ENCODE measurements around the gene CHIT1. TPM values are rescaled to one million over a fixed set of nuclear protein-coding genes. Genes with fewer than 3 reads are reported as not detected.

The CHIT1 gene
- total and polyA plus RNA-seq, 9 of the 15 experiments (the other 6 are each of a cell fraction or from before 2014, with no cell fraction given), result not detected

- TF ChIP-seq PCBP1 (IDR thresholded peaks at IDR 0.05; ENCODE audit: low read depth, low read length, poor library complexity, severe bottlenecking), result no peak
- TF ChIP-seq NKRF (IDR thresholded peaks at IDR 0.05; ENCODE audit: borderline replicate concordance), result no peak
- TF ChIP-seq ZBTB8A (IDR thresholded peaks at IDR 0.05; ENCODE audit: partially characterized antibody), result no peak
- 0 out of 2 replicates have a peak, but pooled peaks have one; percentile 29 for TF ChIP-seq NFE2 (IDR thresholded peaks at IDR 0.05; ENCODE audit: low read depth)
- no peak for TF ChIP-seq RBM17 (IDR thresholded peaks at IDR 0.05; ENCODE audit: borderline replicate concordance, low read depth, low read length)
- TF ChIP-seq MXI1 (IDR thresholded peaks at IDR 0.05; ENCODE audit: low read depth, low read length), result no peak
- no peak for TF ChIP-seq SIX5 (IDR thresholded peaks at IDR 0.05; ENCODE audit: borderline replicate concordance in 1 of 2, insufficient read depth in 1 of 2, low read depth in 1 of 2, low read length in 2 of 2)
- no peak for TF ChIP-seq CHCHD3 (CRISPR knock-in tag; IDR thresholded peaks at IDR 0.05)
- TF ChIP-seq FOXA1 (IDR thresholded peaks at IDR 0.05; ENCODE audit: borderline replicate concordance), result no peak
- no peak for TF ChIP-seq ZNF668 (CRISPR knock-in tag; IDR thresholded peaks at IDR 0.05)
- no peak for TF ChIP-seq SIRT6 (IDR thresholded peaks at IDR 0.05; ENCODE audit: low read depth, low read length)
- TF ChIP-seq STAG1 (CRISPR knock-in tag; IDR thresholded peaks at IDR 0.05; ENCODE audit: borderline replicate concordance), result no peak
- peak; percentile 79 for TF ChIP-seq TEAD4 (IDR thresholded peaks at IDR 0.05; ENCODE audit: low read length)
- TF ChIP-seq TEAD4 (CRISPR knock-in tag; IDR thresholded peaks at IDR 0.05; ENCODE audit: borderline replicate concordance), result no peak
- no peak for TF ChIP-seq ELK1 (CRISPR knock-in tag; IDR thresholded peaks at IDR 0.05)
- no peak for TF ChIP-seq PTBP1 (IDR thresholded peaks at IDR 0.05; ENCODE audit: low read depth, low read length)
- no peak for TF ChIP-seq HSF4 (CRISPR knock-in tag; IDR thresholded peaks at IDR 0.05; ENCODE audit: borderline replicate concordance)
- TF ChIP-seq ELF1 (tag; IDR thresholded peaks at IDR 0.05), result no peak
- TF ChIP-seq ZNF316 (IDR thresholded peaks at IDR 0.05), result peak; percentile 36; the same call in 1 of the 2 replicates
- no peak for TF ChIP-seq TAF9B (IDR thresholded peaks at IDR 0.05; ENCODE audit: partially characterized antibody)
- TF ChIP-seq SAFB (IDR thresholded peaks at IDR 0.05; ENCODE audit: borderline replicate concordance, low read depth, low read length), result no peak
- no peak for TF ChIP-seq POLR3A (IDR thresholded peaks at IDR 0.05; ENCODE audit: borderline replicate concordance, extremely low read depth, insufficient read depth, insufficient read length)
- TF ChIP-seq EP300 (IDR thresholded peaks at IDR 0.05; ENCODE audit: low read length), result no peak
- no peak for TF ChIP-seq AFF4 (CRISPR knock-in tag; IDR thresholded peaks at IDR 0.05)
- no peak for TF ChIP-seq SMARCE1 (IDR thresholded peaks at IDR 0.05)
These were observed 33.1 kb downstream of the CHIT1 start (continued) for GRCh38 chr1:203196371-203196770.
